DOHH2 (cell line): Measurements from ENCODE around the gene ATAD2B.

Experiments
- H3F3A ChIP-seq: fragments of 200-600 bp; sonication (generic), shearing (Covaris generic); 2 replicates; pipeline ENCODE4 v1.6.0; 2016; ENCODE audit warnings: antibody characterized with exemption, mild to moderate bottlenecking; ENCODE audit not compliant: control insufficient read depth, insufficient read depth
- H3K27ac ChIP-seq: fragments of 200-600 bp; sonication (generic); 2 replicates; pipeline ENCODE4 v1.5.1; 2014; ENCODE audit warnings: low read depth, mild to moderate bottlenecking, low read length, moderate library complexity
- H3K27me3 ChIP-seq: fragments of 200-600 bp; sonication (generic); 2 replicates; pipeline ENCODE4 v1.6.1; 2014; ENCODE audit warnings: mild to moderate bottlenecking, low read length, mixed read lengths; ENCODE audit not compliant: control insufficient read depth
- H3K36me3 ChIP-seq: fragments of 200-600 bp; sonication (generic); 2 replicates; pipeline ENCODE4 v1.6.1; 2014; ENCODE audit warnings: mild to moderate bottlenecking, low read length, moderate library complexity, mixed read lengths; ENCODE audit not compliant: control insufficient read depth
- H3K4me1 ChIP-seq: fragments of 200-600 bp; sonication (generic); 2 replicates; pipeline ENCODE4 v1.6.1; 2014; ENCODE audit warnings: mild to moderate bottlenecking, low read length, mixed read lengths; ENCODE audit not compliant: control insufficient read depth
- H3K4me2 ChIP-seq: fragments of 200-600 bp; sonication (generic); 2 replicates; pipeline ENCODE4 v1.6.0; 2014; ENCODE audit warnings: mild to moderate bottlenecking, low read length, moderate library complexity
- H3K4me3 ChIP-seq: fragments of 200-600 bp; sonication (generic); 2 replicates; pipeline ENCODE4 v1.5.1; 2014; ENCODE audit warnings: mild to moderate bottlenecking, low read length, mixed read lengths
- H3K79me2 ChIP-seq: fragments of 200-600 bp; sonication (generic); 2 replicates; pipeline ENCODE4 v1.6.1; 2014; ENCODE audit warnings: mild to moderate bottlenecking, low read length, mixed read lengths; ENCODE audit not compliant: control insufficient read depth
- H3K9me2 ChIP-seq: fragments of 200-600 bp; sonication (generic); replicated peaks from 2 replicates; pipeline ENCODE4 v1.6.1; 2014; ENCODE audit warnings: mild to moderate bottlenecking, low read length, mixed read lengths; ENCODE audit not compliant: control insufficient read depth
- H3K9me3 ChIP-seq: fragments of 200-600 bp; sonication (generic); 2 replicates; pipeline ENCODE4 v1.6.1; 2014; ENCODE audit warnings: antibody characterized with exemption, low read length, mixed read lengths; ENCODE audit not compliant: control insufficient read depth, insufficient read depth
- H4K20me1 ChIP-seq: fragments of 200-600 bp; sonication (generic); 2 replicates; pipeline ENCODE4 v1.6.0; 2014; ENCODE audit warnings: low read depth, mild to moderate bottlenecking, antibody characterized with exemption, low read length, moderate library complexity; ENCODE audit not compliant: control insufficient read depth, insufficient read depth
- CTCF ChIP-seq: fragments of 200-600 bp; sonication (generic); IDR thresholded peaks from one replicate; pipeline ENCODE4 v1.5.1; 2014; ENCODE audit warnings: antibody characterized with exemption, mild to moderate bottlenecking, low read depth, low read length; ENCODE audit not compliant: poor library complexity, severe bottlenecking
- EZH2phosphoT487 ChIP-seq: fragments of 200-600 bp; sonication (generic); IDR thresholded peaks from 2 replicates; pipeline ENCODE4 v1.6.1; 2017; ENCODE audit warnings: borderline replicate concordance, mild to moderate bottlenecking, antibody characterized with exemption, low read length, moderate library complexity, mixed read lengths

Gene ATAD2B

GRCh38 chr2:23754970-23755369 is 172.0 kb downstream of the ATAD2B start:
- Histone ChIP-seq H3F3A (no peaks in the 10 kb centered on the region), H3K4me2 (no peak overlapping the region), H3K27me3 (no peaks in the 10 kb centered on the region), H3K36me3 (peaks cover 31% of the 10 kb centered on the region), H3K9me3 (no peaks in the 10 kb centered on the region), H3K4me3 (no peak overlapping the region), H3K27ac (no peak overlapping the region), H3K79me2 (no peaks in the 10 kb centered on the region), H3K4me1 (no peaks in the 10 kb centered on the region), H3K9me2 (no peaks in the 10 kb centered on the region), H4K20me1 (no peaks in the 10 kb centered on the region)
- no peak for TF ChIP-seq CTCF
- no peak for TF ChIP-seq EZH2phosphoT487

- H3K4me3 ChIP-seq = no peak overlapping the region
- no peaks in the 10 kb centered on the region for H3K9me3 ChIP-seq
- H3K4me1 ChIP-seq = no peaks in the 10 kb centered on the region
- no peaks in the 10 kb centered on the region for H3K27me3 ChIP-seq
- no peaks in the 10 kb centered on the region for H3F3A ChIP-seq
- H3K9me2 ChIP-seq = no peaks in the 10 kb centered on the region
- no peak overlapping the region for H3K27ac ChIP-seq
- H3K4me2 ChIP-seq = no peak overlapping the region
- no peaks in the 10 kb centered on the region for H4K20me1 ChIP-seq
- no peaks in the 10 kb centered on the region for H3K79me2 ChIP-seq
- peaks cover 31% of the 10 kb centered on the region for H3K36me3 ChIP-seq
- TF ChIP-seq EZH2phosphoT487 (no peak), CTCF (no peak)
Measured at GRCh38 chr2:23753291-23754010, 173.5 kb downstream of the ATAD2B start.

GRCh38 chr2:23751747-23752265 is 175.1 kb downstream of the ATAD2B start:
- H4K20me1 ChIP-seq = no peaks in the 10 kb centered on the region
- no peaks in the 10 kb centered on the region for H3K9me3 ChIP-seq
- no peaks in the 10 kb centered on the region for H3F3A ChIP-seq
- H3K27me3 ChIP-seq = no peaks in the 10 kb centered on the region
- no peak overlapping the region for H3K4me3 ChIP-seq
- H3K27ac ChIP-seq = no peak overlapping the region
- H3K79me2 ChIP-seq = no peaks in the 10 kb centered on the region
- no peaks in the 10 kb centered on the region for H3K9me2 ChIP-seq
- TF ChIP-seq CTCF = no peak
- TF ChIP-seq EZH2phosphoT487 = no peak
- no peaks in the 10 kb centered on the region for H3K4me1 ChIP-seq
- H3K36me3 ChIP-seq = peaks cover 15% of the 10 kb centered on the region
- H3K4me2 ChIP-seq = no peak overlapping the region
